GM12872 (cell line): ENCODE measurements around the gene NELFE.

ENCODE experiments used
- TF ChIP-seq, protein P1 (sequence below): IDR thresholded peaks from 3 replicates; pipeline ENCODE4 v1.5.1; 2011; ENCODE audit warnings: low read depth, mild to moderate bottlenecking, low read length, moderate library complexity; ENCODE audit not compliant: insufficient read depth

NELFE gene

DNA sequence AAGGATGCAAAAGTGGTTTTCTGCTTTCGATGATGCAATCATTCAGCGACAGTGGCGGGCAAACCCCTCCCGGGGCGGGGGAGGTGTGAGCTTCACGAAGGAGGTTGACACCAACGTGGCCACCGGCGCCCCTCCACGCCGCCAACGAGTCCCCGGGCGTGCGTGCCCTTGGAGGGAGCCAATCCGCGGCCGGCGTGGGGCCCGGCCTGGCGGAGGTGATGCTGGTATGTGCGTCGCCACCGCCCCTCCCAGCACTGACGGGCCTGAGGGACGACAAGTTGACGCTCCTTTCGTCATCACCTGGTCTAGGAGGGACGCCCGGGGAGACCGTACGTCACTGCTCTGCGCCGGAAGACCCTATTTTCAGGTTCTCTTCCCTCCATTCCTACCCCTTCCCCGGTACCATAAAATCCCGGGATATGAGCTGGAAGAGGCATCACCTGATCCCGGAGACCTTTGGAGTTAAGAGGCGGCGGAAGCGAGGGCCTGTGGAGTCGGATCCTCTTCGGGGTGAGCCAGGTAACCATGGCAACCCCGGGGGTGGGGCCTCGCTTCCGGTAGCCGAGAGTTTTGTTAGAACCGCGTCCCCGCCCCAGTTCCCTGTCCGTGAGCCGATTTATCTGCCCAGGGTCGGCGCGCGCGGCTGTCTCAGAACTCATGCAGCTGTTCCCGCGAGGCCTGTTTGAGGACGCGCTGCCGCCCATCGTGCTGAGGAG lies 13.4 kb upstream of the NELFE start, which contains the start of gene DXO:
Gene DXO, minus strand, starts transcription at position 146 of the 716 bp plus-strand sequence. CDS start 463 bp downstream, outside the sequence.
- TF ChIP-seq, protein P1, sequence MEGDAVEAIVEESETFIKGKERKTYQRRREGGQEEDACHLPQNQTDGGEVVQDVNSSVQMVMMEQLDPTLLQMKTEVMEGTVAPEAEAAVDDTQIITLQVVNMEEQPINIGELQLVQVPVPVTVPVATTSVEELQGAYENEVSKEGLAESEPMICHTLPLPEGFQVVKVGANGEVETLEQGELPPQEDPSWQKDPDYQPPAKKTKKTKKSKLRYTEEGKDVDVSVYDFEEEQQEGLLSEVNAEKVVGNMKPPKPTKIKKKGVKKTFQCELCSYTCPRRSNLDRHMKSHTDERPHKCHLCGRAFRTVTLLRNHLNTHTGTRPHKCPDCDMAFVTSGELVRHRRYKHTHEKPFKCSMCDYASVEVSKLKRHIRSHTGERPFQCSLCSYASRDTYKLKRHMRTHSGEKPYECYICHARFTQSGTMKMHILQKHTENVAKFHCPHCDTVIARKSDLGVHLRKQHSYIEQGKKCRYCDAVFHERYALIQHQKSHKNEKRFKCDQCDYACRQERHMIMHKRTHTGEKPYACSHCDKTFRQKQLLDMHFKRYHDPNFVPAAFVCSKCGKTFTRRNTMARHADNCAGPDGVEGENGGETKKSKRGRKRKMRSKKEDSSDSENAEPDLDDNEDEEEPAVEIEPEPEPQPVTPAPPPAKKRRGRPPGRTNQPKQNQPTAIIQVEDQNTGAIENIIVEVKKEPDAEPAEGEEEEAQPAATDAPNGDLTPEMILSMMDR, result no peak

DNA sequence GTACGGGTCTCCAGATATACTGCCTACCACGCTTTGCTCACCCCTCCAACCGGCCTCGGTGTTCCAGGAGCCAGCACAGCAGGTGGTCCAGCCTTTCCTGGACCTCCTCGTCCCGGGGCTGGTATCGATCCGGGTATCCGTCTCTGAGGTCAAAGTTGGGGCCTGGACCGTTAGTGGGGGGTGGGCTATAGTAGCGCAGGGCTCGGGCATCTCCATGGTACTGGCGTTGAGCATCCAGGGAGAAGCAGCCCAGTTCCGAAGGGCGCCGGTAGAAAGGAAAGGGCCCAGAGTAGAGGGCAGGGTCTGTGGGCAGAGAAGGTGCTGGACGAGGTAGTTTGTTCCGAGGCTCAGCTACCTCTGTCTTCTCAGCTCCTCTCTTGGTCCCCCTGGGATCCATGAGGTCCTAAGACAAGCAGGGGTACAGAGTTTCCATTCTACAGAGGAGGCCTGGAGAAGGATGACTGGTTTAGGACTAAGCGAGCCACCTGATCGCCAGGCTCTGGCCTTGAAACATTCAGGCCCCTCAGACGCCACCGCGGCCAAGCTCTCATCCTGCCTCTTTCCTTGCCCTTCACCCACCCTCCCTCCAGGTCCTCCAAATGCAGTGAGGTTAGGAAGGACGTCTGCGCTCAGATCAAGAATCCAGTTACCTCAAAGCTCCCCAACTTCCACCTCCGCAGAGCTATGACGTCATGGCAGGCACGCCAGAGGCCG lies 12.7 kb upstream of the NELFE start:
- TF ChIP-seq, protein P1, result no peak

DNA sequence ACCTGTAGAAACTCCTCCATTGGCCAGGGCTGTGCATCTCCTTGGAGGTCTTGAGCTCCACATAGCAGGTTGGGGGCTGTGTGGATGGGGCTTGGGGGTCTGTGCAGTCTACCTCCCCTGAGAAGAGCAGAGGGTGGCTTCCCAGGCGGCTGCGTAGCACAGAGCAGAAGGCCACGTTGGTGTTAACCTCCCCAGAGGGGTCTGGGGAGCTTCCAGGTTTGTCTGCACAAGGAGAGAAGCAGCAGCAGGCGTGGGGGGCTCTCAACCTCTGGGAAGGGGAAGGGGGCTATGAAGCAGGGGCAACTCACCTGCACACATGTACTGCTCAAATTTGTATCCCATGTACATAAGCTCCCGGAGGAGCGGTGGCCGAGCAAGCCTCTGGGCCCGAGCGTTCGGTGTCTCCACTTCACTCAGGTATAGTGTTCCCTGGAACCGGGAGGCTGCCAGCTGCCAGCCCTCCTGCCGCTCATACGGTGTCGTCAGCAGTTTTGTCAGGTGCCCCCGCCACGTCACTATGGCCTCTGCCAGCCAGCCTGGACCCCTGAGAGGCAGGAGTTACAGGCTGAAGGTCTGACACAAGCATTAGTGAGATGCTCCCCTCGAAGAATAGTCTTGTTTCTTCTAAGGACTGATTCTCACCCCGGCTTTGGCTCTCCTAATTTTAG lies 12.0 kb upstream of the NELFE start:
- TF ChIP-seq, protein P1, result no peak

DNA sequence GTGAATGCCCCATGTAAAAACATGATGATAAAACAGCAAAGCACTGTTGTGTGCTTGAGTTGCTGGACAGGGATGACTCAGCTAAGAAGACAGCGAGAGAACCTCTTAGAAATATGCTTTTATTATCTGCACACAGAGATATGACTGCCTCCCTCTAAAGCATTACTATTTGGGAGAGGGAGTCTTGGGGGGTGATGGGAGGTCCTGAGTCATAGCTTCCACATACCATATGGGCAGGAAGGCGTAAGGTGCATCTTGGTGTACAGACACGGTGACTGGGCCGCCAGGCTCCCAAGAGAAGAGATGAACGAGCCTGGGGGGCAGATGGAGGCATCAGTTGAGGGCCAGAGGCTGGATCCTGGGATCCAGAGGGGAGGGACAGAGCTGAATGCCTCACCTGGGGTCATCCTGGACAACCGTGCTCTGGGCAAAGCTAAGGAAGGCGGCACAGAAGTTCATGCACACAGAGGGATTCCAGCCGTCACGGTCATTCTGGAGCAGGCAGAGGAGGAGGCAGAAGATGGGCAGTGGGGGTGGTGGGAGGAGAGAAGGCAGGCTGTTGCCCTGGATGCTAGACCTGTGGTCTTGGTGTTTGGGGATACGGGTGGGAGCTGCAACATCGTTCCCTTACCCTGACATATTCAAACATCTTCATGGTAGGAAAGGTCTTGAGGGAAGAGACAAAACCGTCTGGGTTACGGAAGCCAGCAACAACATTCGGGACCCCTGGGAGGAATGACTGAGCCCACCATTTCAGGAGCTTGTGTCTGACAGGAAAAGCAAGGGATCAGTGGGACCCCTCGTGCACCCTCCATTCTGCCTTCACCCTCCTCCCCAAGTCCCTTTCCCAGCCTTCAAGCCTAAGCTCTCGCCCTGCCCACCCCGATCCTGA lies 11.2 kb upstream of the NELFE start:
- TF ChIP-seq, protein P1, result no peak

DNA sequence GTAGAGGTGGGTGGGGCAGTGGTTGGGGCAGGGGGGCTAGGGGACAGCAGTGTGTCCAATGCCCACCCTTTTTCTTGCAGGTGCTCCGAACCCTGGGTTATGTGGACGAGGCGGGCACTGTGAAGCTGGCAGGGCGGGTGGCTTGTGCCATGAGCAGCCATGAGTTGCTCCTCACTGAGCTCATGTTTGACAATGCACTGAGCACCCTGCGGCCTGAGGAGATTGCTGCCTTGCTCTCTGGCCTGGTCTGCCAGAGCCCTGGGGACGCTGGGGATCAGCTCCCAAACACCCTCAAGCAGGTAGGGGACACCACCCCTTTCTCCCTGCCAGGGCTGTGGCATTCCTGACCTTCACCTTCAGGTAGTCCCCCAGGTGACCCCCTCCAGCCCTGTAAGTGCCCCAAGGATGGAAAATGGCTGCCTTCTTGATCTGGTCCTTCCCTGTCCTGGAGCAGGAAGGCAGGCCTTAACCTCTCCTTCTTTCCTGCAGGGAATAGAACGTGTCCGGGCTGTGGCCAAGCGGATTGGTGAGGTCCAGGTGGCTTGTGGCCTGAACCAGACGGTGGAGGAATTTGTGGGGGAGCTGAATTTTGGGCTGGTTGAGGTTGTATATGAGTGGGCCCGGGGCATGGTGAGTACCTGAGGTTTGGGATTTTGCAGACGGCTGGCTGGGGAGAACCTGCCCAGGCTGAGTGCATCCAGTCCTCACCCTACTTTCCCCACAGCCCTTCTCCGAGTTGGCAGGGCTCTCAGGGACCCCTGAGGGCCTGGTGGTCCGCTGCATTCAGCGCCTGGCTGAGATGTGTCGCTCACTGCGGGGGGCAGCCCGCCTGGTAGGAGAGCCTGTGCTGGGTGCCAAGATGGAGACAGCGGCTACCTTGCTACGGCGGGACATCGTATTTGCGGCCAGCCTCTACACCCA lies 10.3 kb upstream of the NELFE start:
- TF ChIP-seq, protein P1, result no peak

DNA sequence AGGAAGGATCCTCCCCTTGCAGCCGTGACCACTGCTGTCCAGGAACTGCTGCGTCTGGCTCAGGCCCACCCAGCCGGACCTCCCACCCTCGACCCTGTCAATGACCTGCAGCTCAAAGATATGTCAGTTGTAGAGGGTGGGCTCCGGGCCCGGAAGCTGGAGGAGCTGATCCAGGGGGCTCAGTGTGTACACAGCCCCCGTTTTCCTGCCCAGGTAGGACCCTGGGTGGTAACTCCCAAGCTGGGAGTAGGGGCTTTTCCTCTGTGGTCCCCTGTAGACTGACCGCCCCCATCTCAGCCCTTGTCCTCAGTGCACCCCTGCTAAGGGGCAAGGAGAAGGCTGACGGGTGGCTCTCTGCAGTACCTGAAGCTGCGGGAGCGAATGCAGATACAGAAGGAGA lies 9.6 kb upstream of the NELFE start:
- TF ChIP-seq, protein P1, result no peak
